ENCODE data around the gene PSTPIP2. TPM values are rescaled to one million over a fixed set of nuclear protein-coding genes. Genes with fewer than 3 reads are reported as not detected.

Gene PSTPIP2
- total RNA-seq, 3 donors from 2014 or later (not counting 1 experiment from before 2014, with no cell fraction given): 34.7 to 55.0 (median 46.9) TPM

GRCh38 chr18:46046688-46047087, 25.4 kb downstream of the PSTPIP2 start:
- H3K27me3 Mint-ChIP-seq (ENCODE audit: low read depth in 2 of 2): no peaks in the 10 kb centered on the region
- intact Hi-C loops (cut with micrococcal nuclease): no loop called here
- no peak overlapping the region for H3K27ac Mint-ChIP-seq
- Histone ChIP-seq H3K27me3 (ENCODE audit: control insufficient read depth, insufficient read depth, low read length) (no peaks in the 10 kb centered on the region), H3K9me3 (ENCODE audit: control insufficient read depth, insufficient read depth, low read length) (no peaks in the 10 kb centered on the region), H3K4me3 (ENCODE audit: low read length) (no peak overlapping the region), H3K36me3 (ENCODE audit: control insufficient read depth, insufficient read depth, low read length) (no peaks in the 10 kb centered on the region), H3K4me1 (ENCODE audit: control insufficient read depth, insufficient read depth, low read length) (peaks cover 13% of the 10 kb centered on the region), H3K27ac (ENCODE audit: low read length) (no peak overlapping the region)
- H3K4me3 Mint-ChIP-seq: no peak overlapping the region
- 83% methylated on average over 2 of the region's 2 CpGs for WGBS (ENCODE audit: insufficient coverage)
- H3K36me3 Mint-ChIP-seq: no peaks in the 10 kb centered on the region
- DNase-seq: no peak
- no peaks in the 10 kb centered on the region for H3K9me3 Mint-ChIP-seq
- no peak for ATAC-seq
- H3K4me1 Mint-ChIP-seq: peaks cover 40 to 41% of the 10 kb centered on the region in 2 donors
- TF ChIP-seq, protein P1, sequence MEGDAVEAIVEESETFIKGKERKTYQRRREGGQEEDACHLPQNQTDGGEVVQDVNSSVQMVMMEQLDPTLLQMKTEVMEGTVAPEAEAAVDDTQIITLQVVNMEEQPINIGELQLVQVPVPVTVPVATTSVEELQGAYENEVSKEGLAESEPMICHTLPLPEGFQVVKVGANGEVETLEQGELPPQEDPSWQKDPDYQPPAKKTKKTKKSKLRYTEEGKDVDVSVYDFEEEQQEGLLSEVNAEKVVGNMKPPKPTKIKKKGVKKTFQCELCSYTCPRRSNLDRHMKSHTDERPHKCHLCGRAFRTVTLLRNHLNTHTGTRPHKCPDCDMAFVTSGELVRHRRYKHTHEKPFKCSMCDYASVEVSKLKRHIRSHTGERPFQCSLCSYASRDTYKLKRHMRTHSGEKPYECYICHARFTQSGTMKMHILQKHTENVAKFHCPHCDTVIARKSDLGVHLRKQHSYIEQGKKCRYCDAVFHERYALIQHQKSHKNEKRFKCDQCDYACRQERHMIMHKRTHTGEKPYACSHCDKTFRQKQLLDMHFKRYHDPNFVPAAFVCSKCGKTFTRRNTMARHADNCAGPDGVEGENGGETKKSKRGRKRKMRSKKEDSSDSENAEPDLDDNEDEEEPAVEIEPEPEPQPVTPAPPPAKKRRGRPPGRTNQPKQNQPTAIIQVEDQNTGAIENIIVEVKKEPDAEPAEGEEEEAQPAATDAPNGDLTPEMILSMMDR (IDR thresholded peaks at IDR 0.05): no peak

- 96% methylated on average over 6 of the region's 6 CpGs for WGBS (ENCODE audit: insufficient coverage)
- H3K9me3 ChIP-seq (ENCODE audit: control insufficient read depth, insufficient read depth, low read length): no peaks in the 10 kb centered on the region
- ATAC-seq (no peak), DNase-seq (no peak)
- H3K4me1 ChIP-seq (ENCODE audit: control insufficient read depth, insufficient read depth, low read length): peaks cover 13% of the 10 kb centered on the region
- intact Hi-C loops (cut with micrococcal nuclease): no loop called here
- peaks cover 38 to 40% of the 10 kb centered on the region in 2 donors for H3K4me1 Mint-ChIP-seq
- H3K36me3 Mint-ChIP-seq: no peaks in the 10 kb centered on the region
- H3K4me3 Mint-ChIP-seq: no peak overlapping the region
- H3K4me3 ChIP-seq (ENCODE audit: low read length): no peak overlapping the region
- H3K27ac Mint-ChIP-seq: no peak overlapping the region
- H3K27ac ChIP-seq (ENCODE audit: low read length): no peak overlapping the region
- no peaks in the 10 kb centered on the region for H3K27me3 ChIP-seq (ENCODE audit: control insufficient read depth, insufficient read depth, low read length)
- no peaks in the 10 kb centered on the region for H3K36me3 ChIP-seq (ENCODE audit: control insufficient read depth, insufficient read depth, low read length)
- H3K9me3 Mint-ChIP-seq: no peaks in the 10 kb centered on the region
- H3K27me3 Mint-ChIP-seq (ENCODE audit: low read depth in 2 of 2): no peaks in the 10 kb centered on the region
- TF ChIP-seq, protein P1 (IDR thresholded peaks at IDR 0.05): no peak
Observed at GRCh38 chr18:46046126-46046525, 25.9 kb downstream of the PSTPIP2 start.

DNA sequence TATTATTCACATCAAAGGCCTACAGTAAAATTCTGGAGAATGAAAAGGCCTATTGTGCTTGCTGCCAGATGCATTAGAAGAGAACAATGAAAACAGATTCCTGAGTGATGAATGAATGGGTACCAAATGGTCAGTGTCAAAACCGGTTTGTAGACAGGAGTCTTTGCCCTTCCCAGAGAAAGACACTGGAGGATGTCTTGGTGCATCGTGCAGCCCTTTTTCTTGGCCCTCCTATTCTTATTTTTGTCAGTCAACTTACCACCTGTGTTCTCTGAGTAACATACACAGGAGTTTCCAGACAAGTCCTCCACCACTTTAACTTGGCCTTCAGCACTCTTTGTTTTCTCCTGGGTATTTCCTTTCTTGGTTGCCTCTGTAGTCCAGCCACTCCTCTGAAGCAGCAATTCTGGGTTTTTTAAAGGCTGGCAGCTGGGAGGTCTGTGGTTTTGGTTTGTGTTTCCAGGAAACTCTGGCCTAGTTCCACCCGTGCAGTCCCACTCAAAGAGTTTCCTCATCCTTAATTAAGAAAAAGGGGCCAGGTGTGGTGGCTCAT, 29.4 kb downstream of the PSTPIP2 start:
- H3K27ac Mint-ChIP-seq: peak overlapping the region; percentile 37 to 75
- H3K27me3 Mint-ChIP-seq (ENCODE audit: low read depth in 2 of 2): no peaks in the 10 kb centered on the region
- ATAC-seq: peak in 2 of 3 donors; percentile 21 to 46
- peaks cover 43 to 49% of the 10 kb centered on the region in 2 donors for H3K4me1 Mint-ChIP-seq
- no peaks in the 10 kb centered on the region for H3K9me3 ChIP-seq (ENCODE audit: control insufficient read depth, insufficient read depth, low read length)
- H3K27me3 ChIP-seq (ENCODE audit: control insufficient read depth, insufficient read depth, low read length): no peaks in the 10 kb centered on the region
- peaks cover 20% of the 10 kb centered on the region for H3K4me1 ChIP-seq (ENCODE audit: control insufficient read depth, insufficient read depth, low read length)
- DNase-seq: peak in 1 of 2 donors; percentile 17
- 22% methylated on average over 3 of the region's 3 CpGs for WGBS (ENCODE audit: insufficient coverage)
- no peaks in the 10 kb centered on the region for H3K36me3 ChIP-seq (ENCODE audit: control insufficient read depth, insufficient read depth, low read length)
- intact Hi-C loops (cut with micrococcal nuclease): no loop called here
- no peak overlapping the region for H3K4me3 ChIP-seq (ENCODE audit: low read length)
- H3K27ac ChIP-seq (ENCODE audit: low read length): no peak overlapping the region
- peak overlapping the region; percentile 62 for H3K4me3 Mint-ChIP-seq
- H3K9me3 Mint-ChIP-seq: no peaks in the 10 kb centered on the region
- TF ChIP-seq, protein P1 (IDR thresholded peaks at IDR 0.05): no peak
- no peaks in the 10 kb centered on the region for H3K36me3 Mint-ChIP-seq

- peak; percentile 34 to 54 (median 44) for ATAC-seq
- no peak overlapping the region for H3K4me3 ChIP-seq (ENCODE audit: low read length)
- Mint-ChIP-seq H3K4me3 (peak overlapping the region; percentile 29), H3K27me3 (ENCODE audit: low read depth in 2 of 2) (no peaks in the 10 kb centered on the region), H3K27ac (peak overlapping the region in 1 of 2 donors; percentile 29), H3K4me1 (peaks cover 37% of the 10 kb centered on the region in 2 donors), H3K36me3 (no peaks in the 10 kb centered on the region), H3K9me3 (no peaks in the 10 kb centered on the region)
- no peaks in the 10 kb centered on the region for H3K36me3 ChIP-seq (ENCODE audit: control insufficient read depth, insufficient read depth, low read length)
- no peaks in the 10 kb centered on the region for H3K27me3 ChIP-seq (ENCODE audit: control insufficient read depth, insufficient read depth, low read length)
- no peaks in the 10 kb centered on the region for H3K9me3 ChIP-seq (ENCODE audit: control insufficient read depth, insufficient read depth, low read length)
- H3K27ac ChIP-seq (ENCODE audit: low read length): no peak overlapping the region
- 76% methylated on average over 5 of the region's 5 CpGs for WGBS (ENCODE audit: insufficient coverage)
- TF ChIP-seq, protein P1 (IDR thresholded peaks at IDR 0.05): no peak
- intact Hi-C loops (cut with micrococcal nuclease): no loop called here
- no peak for DNase-seq
- peaks cover 20% of the 10 kb centered on the region for H3K4me1 ChIP-seq (ENCODE audit: control insufficient read depth, insufficient read depth, low read length)
Observed at GRCh38 chr18:46040747-46041104, 31.3 kb downstream of the PSTPIP2 start.

Measured in natural killer cell (primary cell).